GM19023 (cell line): ENCODE measurements around the gene RFT1.

Experiments
- ATAC-seq: cut with Tn5 transposase; IDR thresholded peaks from one replicate; pipeline ENCODE4 v1.9.1; 2021; ENCODE audit warnings: mild to moderate bottlenecking, moderate library complexity; ENCODE audit not compliant: unreplicated experiment

Gene RFT1

DNA sequence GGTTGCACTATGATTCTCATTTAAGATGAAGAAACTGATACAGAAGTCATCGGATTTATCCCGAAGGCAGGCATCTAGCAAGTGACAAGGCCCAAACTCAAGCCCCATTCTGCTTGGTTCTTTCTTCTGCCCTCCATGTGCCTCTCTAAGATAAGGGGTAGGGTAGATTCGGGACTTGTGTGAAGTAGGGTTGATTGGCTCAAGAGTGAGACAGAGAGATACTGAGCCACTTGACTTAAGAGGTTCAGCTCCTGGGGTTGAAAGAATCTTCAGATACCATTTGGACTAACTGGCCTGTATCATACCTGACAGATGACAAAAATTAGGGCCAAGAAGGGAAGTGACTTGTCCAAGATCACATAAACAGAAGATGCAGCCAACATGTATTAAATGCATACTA lies 891 bp downstream of the RFT1 start:
- ATAC-seq = no peak

GRCh38 chr3:53126601-53127000 lies 3.6 kb downstream of the RFT1 start:
- no peak for ATAC-seq

DNA sequence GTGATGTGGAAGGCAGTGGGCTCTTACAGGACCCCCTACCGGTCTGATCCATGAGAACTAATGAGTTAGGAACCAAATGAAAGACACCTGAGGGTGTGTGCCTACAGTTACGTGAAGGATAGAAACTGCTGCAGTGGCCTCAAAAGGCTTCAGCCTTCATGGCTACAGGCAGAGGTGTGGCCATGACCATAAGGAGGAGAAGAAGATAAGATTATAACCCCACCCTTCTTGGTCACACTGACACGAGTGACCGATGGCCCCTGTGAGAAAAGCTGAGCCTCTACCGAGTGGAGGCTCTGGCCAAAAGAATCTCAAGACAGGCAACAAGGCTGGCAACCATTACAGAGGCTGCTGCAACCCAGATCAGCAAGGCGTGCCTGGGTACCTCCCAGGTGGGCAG lies 6.3 kb downstream of the RFT1 start:
- ATAC-seq = no peak

- ATAC-seq = no peak
Observed at GRCh38 chr3:53123510-53123909, 6.7 kb downstream of the RFT1 start.

- ATAC-seq = no peak
Observed at GRCh38 chr3:53122933-53123305, 7.3 kb downstream of the RFT1 start.

- no peak for ATAC-seq
Observed at GRCh38 chr3:53122255-53122932, 7.8 kb downstream of the RFT1 start.

DNA sequence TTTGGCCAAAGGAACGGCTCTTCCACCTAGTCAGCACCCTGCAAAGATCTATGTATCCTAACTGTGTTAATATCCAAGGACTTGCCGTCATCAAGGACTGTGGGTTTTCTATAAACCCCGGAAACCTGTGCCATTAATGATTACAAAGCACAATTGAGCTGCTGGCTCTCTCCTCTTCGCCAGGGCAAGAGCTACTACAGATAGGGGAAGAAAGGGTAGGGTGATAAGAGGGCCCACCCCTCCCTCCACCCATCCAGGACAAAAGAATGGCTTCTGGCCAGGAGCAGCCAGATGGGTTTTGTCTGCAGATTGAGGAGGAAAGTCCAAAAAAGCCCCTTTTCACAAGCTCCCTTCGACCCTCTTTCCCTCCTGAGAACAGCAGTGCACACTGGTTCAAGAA lies 9.9 kb downstream of the RFT1 start:
- no peak for ATAC-seq

GRCh38 chr3:53116956-53117355 lies 13.3 kb downstream of the RFT1 start:
- no peak for ATAC-seq

- no peak for ATAC-seq
Observed at GRCh38 chr3:53114412-53115074, 15.7 kb downstream of the RFT1 start.

DNA sequence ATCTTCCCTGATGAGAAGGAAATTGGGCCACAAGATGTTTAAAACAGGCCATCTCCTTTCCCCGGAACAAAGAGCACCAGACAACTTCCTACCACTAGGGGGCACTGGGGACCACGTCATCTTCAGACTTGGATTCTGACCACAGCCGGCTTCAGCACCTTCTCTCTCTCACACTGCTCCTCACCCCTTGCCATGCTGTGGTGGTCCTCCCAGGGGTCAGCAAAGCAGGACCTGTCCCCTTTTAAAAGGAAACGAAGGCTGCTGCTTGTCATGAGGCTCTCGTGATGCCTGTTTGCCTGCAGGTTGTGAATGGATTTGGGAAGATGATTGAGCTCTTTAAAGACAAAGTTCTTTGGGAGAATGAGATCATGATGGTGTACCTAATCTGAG lies 16.2 kb downstream of the RFT1 start:
- ATAC-seq = peak; percentile 86

DNA sequence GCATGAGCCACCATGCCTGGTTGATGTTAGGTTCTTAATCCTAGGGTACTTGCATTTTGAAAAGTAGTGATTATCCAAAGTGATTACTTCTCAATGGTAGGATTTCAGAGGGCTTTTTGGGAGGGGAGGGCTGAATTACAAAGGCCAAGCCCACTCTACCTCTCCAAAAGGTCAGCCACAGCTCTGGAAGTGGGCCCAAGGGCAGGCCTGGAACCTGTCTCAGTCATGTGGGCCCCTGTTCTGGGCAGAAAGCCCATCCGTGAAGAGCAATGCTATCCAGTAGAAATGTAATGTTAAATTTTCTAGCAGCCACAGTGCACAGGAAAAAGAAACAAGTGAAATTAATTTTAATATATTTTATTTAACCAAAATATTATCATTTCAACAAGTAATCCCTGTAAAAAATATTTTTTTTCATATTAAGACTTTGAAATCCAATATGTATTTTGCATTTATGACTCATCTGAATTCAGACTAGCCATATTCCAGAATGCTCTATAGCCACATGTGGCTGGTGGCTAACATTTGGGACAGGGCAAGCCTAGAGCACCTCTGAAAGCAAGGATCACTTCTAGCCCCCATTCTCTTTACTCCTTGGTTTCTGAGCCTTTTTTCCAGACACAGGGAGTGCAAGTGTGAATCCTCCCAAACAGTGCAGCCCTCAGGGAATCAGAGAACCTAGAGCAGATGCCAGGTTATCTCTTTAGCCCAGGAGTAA lies 16.8 kb downstream of the RFT1 start:
- ATAC-seq = no peak

DNA sequence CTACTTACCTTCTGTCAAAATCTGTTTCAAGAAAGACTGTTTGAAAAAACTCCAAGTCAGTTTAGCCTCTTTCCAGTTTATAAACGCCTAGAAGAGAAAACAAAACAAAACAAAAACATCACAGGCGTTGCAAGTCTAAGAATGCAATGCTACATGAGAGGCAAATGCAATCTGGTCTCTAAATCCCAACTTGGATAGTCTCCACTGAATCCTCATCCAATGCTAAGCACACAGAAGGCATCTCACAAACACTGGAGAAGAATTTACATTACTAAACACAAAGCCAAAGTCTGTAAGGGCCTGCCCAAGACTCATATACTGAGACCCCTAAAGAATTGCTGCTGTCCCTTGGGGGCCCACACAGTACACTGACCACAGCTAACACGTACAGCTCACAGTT lies 18.4 kb downstream of the RFT1 start:
- no peak for ATAC-seq

DNA sequence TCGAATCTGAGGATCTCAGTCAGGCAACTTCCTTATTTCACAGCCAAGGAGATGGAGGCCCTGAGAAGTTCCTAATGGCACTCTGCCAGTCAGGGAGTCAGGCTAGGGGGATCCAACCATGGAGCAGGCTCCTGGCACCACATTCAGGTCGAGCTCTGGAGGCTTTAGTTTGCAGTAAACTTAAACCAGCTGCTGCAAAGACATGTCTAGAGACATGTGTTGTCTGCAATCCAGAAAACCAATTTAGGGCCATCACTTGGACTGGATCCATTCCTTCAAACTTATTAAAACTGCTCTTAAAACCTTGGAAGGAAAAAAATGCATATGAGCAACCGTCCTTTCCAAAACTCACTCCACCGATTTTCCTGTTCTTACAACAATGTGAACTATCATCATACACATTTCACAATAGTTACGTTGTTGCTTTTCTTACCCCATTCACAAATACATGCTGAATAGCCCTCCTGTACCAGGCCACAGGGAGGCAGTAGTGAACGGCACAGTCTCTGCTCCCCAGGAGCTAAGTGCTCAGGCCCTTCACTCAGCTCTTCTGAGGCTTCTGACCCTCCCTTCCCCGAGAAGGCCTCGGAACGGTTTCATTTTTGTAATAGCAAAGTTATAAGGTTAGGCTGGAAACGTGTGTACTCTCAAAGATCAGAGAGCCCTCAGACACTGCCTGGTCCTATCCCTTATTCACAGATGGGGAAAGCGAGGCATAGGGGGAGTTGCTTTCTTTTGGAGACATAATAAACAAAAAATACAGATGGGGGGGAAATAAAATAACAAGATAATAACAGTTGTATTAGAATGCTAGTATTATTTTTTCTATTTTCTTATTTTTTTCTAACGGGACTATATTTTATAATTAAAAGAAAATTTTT lies 20.1 kb downstream of the RFT1 start:
- ATAC-seq = no peak

DNA sequence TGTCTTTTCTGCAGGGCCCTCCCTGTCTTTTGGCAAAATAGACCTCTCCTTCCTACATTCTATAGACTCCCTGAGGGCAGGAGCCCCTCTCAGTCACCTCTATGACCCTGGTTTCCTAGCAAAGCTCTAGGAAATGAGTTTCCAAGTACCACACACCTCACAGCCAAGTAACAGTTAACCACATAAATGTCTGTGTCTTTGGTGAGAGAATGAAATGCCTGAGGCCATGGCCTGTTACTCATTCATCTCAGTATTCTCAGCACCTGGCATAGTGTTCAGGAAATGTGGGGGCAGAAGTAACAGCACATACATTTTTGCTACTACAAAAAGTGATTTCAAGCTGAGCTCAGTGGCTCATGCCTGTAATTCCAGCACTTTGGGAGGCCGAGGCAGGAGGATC lies 21.0 kb downstream of the RFT1 start:
- no peak for ATAC-seq

DNA sequence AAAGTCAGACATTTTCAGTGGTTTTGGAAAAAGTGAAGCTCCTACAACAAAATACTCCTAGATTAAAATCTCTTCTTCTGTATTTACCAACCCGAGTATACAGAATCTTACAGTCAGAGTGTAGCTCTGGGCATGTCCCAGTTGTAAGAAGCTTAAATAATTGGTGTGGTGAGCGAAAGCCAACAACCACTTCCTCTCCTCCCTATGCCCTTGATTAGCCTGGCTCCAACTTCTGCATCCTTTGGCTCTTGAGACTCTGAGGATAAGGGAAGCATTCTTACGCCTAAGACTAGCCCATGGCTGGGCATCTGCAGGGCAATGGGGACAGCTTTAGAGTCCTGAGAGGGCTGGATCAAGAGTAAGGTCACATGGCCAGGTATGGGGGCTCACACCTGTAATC lies 25.5 kb downstream of the RFT1 start:
- ATAC-seq = no peak

DNA sequence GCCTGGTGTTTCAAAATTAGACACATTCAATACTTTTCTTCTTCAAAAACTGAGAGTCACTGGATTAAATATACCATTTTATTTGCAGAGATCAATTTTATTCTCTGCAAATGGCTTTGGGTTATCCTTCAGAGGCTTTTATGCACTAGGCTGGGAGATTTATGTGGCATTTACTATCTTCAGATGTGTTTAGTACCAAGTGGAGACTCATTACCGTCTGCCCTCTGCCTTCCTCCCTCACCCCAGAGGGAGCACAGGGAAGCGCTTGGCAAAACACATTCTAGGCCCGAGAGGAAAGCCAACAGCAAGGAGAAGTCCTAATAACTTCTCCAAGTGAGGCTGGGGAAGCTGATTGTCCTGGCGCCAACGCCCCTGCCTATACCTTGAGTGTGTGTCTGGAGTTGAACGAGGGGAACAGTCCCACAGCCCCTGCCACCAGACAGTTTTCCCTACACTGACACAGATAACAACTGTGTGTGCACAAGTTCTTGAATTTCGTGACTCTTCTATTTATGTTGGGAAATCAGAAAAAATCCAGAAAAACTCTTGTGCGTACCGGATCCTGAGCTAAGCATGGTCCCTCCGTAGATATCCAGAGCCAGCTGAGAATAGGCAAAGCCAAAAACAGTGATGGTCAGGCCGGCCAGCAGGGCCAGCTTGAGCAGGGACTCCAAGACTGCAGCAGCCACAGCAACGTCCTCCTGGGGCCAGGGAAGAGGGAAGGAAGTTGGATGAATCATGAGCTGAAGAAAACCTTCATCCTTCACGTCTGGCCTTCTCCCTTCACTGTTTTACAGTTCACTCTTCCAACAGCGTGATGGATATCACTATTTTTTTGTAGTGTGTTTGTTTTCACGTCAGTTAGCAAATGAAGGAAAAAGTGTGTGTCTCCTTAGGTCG lies 26.6 kb downstream of the RFT1 start:
- no peak for ATAC-seq

GRCh38 chr3:53102601-53103147 lies 27.6 kb downstream of the RFT1 start:
- peak; percentile 83 for ATAC-seq

GRCh38 chr3:53101956-53102355 lies 28.3 kb downstream of the RFT1 start:
- ATAC-seq = no peak

- ATAC-seq = no peak
Observed at GRCh38 chr3:53100818-53101466, 29.3 kb downstream of the RFT1 start.

DNA sequence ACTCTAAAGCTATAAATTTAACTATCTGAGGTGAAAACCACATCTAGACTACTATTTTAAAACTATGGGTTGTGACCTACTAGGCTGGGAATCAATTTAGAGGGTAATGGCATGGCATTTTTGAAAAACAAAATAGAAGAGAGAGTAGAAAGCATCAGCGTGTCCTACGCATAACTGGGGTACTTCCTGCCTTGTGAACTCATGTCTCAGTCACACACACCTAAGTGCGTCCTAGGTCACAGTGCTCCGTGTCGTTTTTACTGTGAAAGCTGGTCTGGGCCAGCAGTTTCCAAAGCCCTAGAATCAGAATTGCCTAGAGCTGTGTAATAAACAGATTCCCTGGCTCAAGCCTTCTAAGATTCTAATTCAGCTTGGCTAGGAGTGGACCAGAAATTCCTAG lies 32.3 kb downstream of the RFT1 start:
- no peak for ATAC-seq
